DMS79 (cell line): Measurements from ENCODE around the gene CRKL.

ENCODE experiments used
- DNase-seq: peaks from one replicate; lab custom pipeline; 2025; lab: John Stamatoyannopoulos, UW

CRKL gene

GRCh38 chr22:20952544-20953341 lies 35.5 kb downstream of the CRKL start:
- DNase-seq: no peak

GRCh38 chr22:20953342-20953608 lies 36.1 kb downstream of the CRKL start:
- no peak for DNase-seq

- DNase-seq: no peak
Observed at GRCh38 chr22:20953668-20954500, 36.7 kb downstream of the CRKL start.

- DNase-seq: no peak
Observed at GRCh38 chr22:20955548-20955947, 38.3 kb downstream of the CRKL start.

GRCh38 chr22:20956258-20957101 lies 39.3 kb downstream of the CRKL start:
- DNase-seq: no peak

GRCh38 chr22:20957102-20957682 lies 40.0 kb downstream of the CRKL start:
- no peak for DNase-seq

GRCh38 chr22:20957683-20958431 lies 40.6 kb downstream of the CRKL start:
- no peak for DNase-seq

GRCh38 chr22:20959578-20960461 lies 42.6 kb downstream of the CRKL start:
- no peak for DNase-seq

GRCh38 chr22:20960609-20961008 lies 43.4 kb downstream of the CRKL start:
- no peak for DNase-seq

GRCh38 chr22:20962491-20962945 lies 45.3 kb downstream of the CRKL start:
- DNase-seq: no peak

- DNase-seq: no peak
Observed at GRCh38 chr22:20963201-20964052, 46.2 kb downstream of the CRKL start.

- DNase-seq: no peak
Observed at GRCh38 chr22:20964090-20964798, 47.0 kb downstream of the CRKL start.

GRCh38 chr22:20964799-20965103 lies 47.5 kb downstream of the CRKL start:
- no peak for DNase-seq

GRCh38 chr22:20965104-20965887 lies 48.1 kb downstream of the CRKL start:
- DNase-seq: no peak

- no peak for DNase-seq
Observed at GRCh38 chr22:20965888-20966855, 49.0 kb downstream of the CRKL start.

- DNase-seq: no peak
Observed at GRCh38 chr22:20966883-20967696, 49.9 kb downstream of the CRKL start, which contains the start of gene AIFM3. Gene AIFM3 (plus strand): TSS chr22:20967255. CDS start chr22:20967945, 690 bp downstream.
